Measurements from ENCODE around the gene KCNT2.

GRCh38 chr1:196559314-196559713, 48.9 kb downstream of the KCNT2 start:
- TF ChIP-seq ZBTB33 (IDR thresholded peaks at IDR 0.05), result no peak
- no peak for TF ChIP-seq RAD21 (IDR thresholded peaks at IDR 0.05; ENCODE audit: insufficient read depth, low read depth, low read length)
- TF ChIP-seq ZZZ3 (IDR thresholded peaks at IDR 0.05; ENCODE audit: control insufficient read depth, insufficient read length, low read depth), result no peak
- no peak for TF ChIP-seq CTCF (IDR thresholded peaks at IDR 0.05 in 2 of 3, conservative IDR thresholded peaks at IDR 0.05 in 1 of 3; ENCODE audit: control insufficient read depth in 2 of 3, extremely low read depth in 1 of 3, insufficient read depth in 1 of 3, low read depth in 3 of 3, low read length in 3 of 3)
- TF ChIP-seq NFIC (IDR thresholded peaks at IDR 0.05; ENCODE audit: low read depth, low read length), result no peak
- no peak for TF ChIP-seq USF1 (IDR thresholded peaks at IDR 0.05; ENCODE audit: borderline replicate concordance, extremely low read length, insufficient read depth, low read depth, low read length)
- TF ChIP-seq ZNF274 (IDR thresholded peaks at IDR 0.05; ENCODE audit: insufficient read depth, insufficient read length), result no peak
- TF ChIP-seq NRF1 (conservative IDR thresholded peaks at IDR 0.05; ENCODE audit: low read depth, low read length), result no peak
- TF ChIP-seq ATF2 (IDR thresholded peaks at IDR 0.05; ENCODE audit: low read length), result no peak
- TF ChIP-seq BCL11A (IDR thresholded peaks at IDR 0.05; ENCODE audit: low read depth, low read length), result no peak

All from GM12878 (cell line).